SU-DHL-6 (cell line): Measurements from ENCODE around the gene CFAP74.

Experiments used
- H2AFZ ChIP-seq: fragments of 200-600 bp; sonication (generic); 2 replicates; pipeline ENCODE4 v1.6.1; 2014; ENCODE audit warnings: low read depth, mild to moderate bottlenecking, moderate library complexity, mixed read lengths, antibody characterized with exemption, low read length; ENCODE audit not compliant: severe bottlenecking
- H3F3A ChIP-seq: fragments of 200-600 bp; shearing (Covaris generic); 2 replicates; pipeline ENCODE4 v1.6.0; 2016; ENCODE audit warnings: antibody characterized with exemption, mild to moderate bottlenecking; ENCODE audit not compliant: insufficient read depth
- H3K27ac ChIP-seq: fragments of 200-600 bp; sonication (generic); 2 replicates; pipeline ENCODE4 v1.5.1; 2016; ENCODE audit warnings: low read depth, mild to moderate bottlenecking, low read length, moderate library complexity, mixed read lengths
- H3K27me3 ChIP-seq: fragments of 200-600 bp; sonication (generic), shearing (Covaris generic); 2 replicates; pipeline ENCODE4 v1.6.0; 2014; ENCODE audit warnings: mild to moderate bottlenecking, low read length
- H3K36me3 ChIP-seq: fragments of 200-600 bp; sonication (generic); 2 replicates; pipeline ENCODE4 v1.6.1; 2014; ENCODE audit warnings: mild to moderate bottlenecking, low read length, mixed read lengths
- H3K4me2 ChIP-seq: fragments of 300-600, 200-600 bp; shearing (Covaris generic), sonication (generic); 2 replicates; pipeline ENCODE4 v1.6.0; 2014; ENCODE audit warnings: low read length, low read depth, mild to moderate bottlenecking; ENCODE audit not compliant: poor library complexity, severe bottlenecking
- H3K4me3 ChIP-seq: fragments of 200-600 bp; sonication (generic); 2 replicates; pipeline ENCODE4 v1.5.1; 2014; ENCODE audit warnings: antibody characterized with exemption, low read length, mild to moderate bottlenecking, mixed read lengths; ENCODE audit not compliant: insufficient read depth, poor library complexity, severe bottlenecking
- H3K79me2 ChIP-seq: fragments of 200-600 bp; sonication (generic); 2 replicates; pipeline ENCODE4 v1.6.1; 2014; ENCODE audit warnings: mild to moderate bottlenecking, low read length, moderate library complexity; ENCODE audit not compliant: insufficient read depth
- H3K9ac ChIP-seq: fragments of 200-600 bp; sonication (generic); 2 replicates; pipeline ENCODE4 v1.7.0; 2014; ENCODE audit warnings: mild to moderate bottlenecking, low read length
- H3K9me2 ChIP-seq: fragments of 200-600 bp; sonication (generic); replicated peaks from 2 replicates; pipeline ENCODE4 v1.6.1; 2014; ENCODE audit warnings: low read length; ENCODE audit not compliant: insufficient read depth
- H3K9me3 ChIP-seq: fragments of 200-600 bp; sonication (generic); 2 replicates; pipeline ENCODE4 v1.6.1; 2014; ENCODE audit warnings: low read length, mixed read lengths; ENCODE audit not compliant: insufficient read depth
- H4K20me1 ChIP-seq: fragments of 200-600 bp; sonication (generic); 2 replicates; pipeline ENCODE4 v1.6.1; 2014; ENCODE audit warnings: low read depth, mild to moderate bottlenecking, antibody characterized with exemption, low read length, moderate library complexity, mixed read lengths
- EZH2phosphoT487 ChIP-seq: fragments of 200-600 bp; sonication (generic), shearing (Covaris generic); conservative IDR thresholded peaks from 2 replicates; pipeline ENCODE4 v1.6.1; 2018; ENCODE audit warnings: mild to moderate bottlenecking, antibody characterized with exemption, low read length, moderate library complexity, mixed read lengths
- TF ChIP-seq, protein P1 (sequence below): fragments of 200-600 bp; sonication (generic); IDR thresholded peaks from one replicate; pipeline ENCODE4 v1.5.1; 2017; ENCODE audit warnings: antibody characterized with exemption, mild to moderate bottlenecking, low read length, moderate library complexity; ENCODE audit not compliant: insufficient read depth, poor library complexity, severe bottlenecking

CFAP74 gene

GRCh38 chr1:1959459-1959839, 44.1 kb downstream of the CFAP74 start:
- Histone ChIP-seq H3K9me3 (peaks cover 6% of the 10 kb centered on the region; the same call in 1 of the 2 replicates), H4K20me1 (no peaks in the 10 kb centered on the region), H3K27me3 (no peaks in the 10 kb centered on the region), H3F3A (no peaks in the 10 kb centered on the region), H3K36me3 (no peaks in the 10 kb centered on the region), H3K9ac (no peak overlapping the region), H3K27ac (no peak overlapping the region), H3K79me2 (no peaks in the 10 kb centered on the region), H2AFZ (no peak overlapping the region), H3K4me3 (no peak overlapping the region), H3K9me2 (no peaks in the 10 kb centered on the region), H3K4me2 (no peak overlapping the region)
- TF ChIP-seq EZH2phosphoT487 = no peak
- TF ChIP-seq, protein P1, sequence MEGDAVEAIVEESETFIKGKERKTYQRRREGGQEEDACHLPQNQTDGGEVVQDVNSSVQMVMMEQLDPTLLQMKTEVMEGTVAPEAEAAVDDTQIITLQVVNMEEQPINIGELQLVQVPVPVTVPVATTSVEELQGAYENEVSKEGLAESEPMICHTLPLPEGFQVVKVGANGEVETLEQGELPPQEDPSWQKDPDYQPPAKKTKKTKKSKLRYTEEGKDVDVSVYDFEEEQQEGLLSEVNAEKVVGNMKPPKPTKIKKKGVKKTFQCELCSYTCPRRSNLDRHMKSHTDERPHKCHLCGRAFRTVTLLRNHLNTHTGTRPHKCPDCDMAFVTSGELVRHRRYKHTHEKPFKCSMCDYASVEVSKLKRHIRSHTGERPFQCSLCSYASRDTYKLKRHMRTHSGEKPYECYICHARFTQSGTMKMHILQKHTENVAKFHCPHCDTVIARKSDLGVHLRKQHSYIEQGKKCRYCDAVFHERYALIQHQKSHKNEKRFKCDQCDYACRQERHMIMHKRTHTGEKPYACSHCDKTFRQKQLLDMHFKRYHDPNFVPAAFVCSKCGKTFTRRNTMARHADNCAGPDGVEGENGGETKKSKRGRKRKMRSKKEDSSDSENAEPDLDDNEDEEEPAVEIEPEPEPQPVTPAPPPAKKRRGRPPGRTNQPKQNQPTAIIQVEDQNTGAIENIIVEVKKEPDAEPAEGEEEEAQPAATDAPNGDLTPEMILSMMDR = no peak

- no peak for TF ChIP-seq EZH2phosphoT487
- TF ChIP-seq, protein P1 = no peak
- Histone ChIP-seq H3K4me3 (no peak overlapping the region), H4K20me1 (no peaks in the 10 kb centered on the region), H3F3A (no peaks in the 10 kb centered on the region), H3K9me3 (peaks cover 6% of the 10 kb centered on the region; the same call in 1 of the 2 replicates), H3K27me3 (no peaks in the 10 kb centered on the region), H3K79me2 (no peaks in the 10 kb centered on the region), H3K27ac (no peak overlapping the region), H2AFZ (no peak overlapping the region), H3K36me3 (no peaks in the 10 kb centered on the region), H3K9ac (no peak overlapping the region), H3K9me2 (no peaks in the 10 kb centered on the region), H3K4me2 (no peak overlapping the region)
Observed at GRCh38 chr1:1958071-1958541, 45.5 kb downstream of the CFAP74 start.

- Histone ChIP-seq H3K36me3 (no peaks in the 10 kb centered on the region), H3K4me2 (no peak overlapping the region), H3K9me3 (peaks cover 6% of the 10 kb centered on the region; the same call in 1 of the 2 replicates), H2AFZ (no peak overlapping the region), H3K9ac (no peak overlapping the region), H4K20me1 (no peaks in the 10 kb centered on the region), H3K4me3 (no peak overlapping the region), H3K79me2 (no peaks in the 10 kb centered on the region), H3K27me3 (no peaks in the 10 kb centered on the region), H3K9me2 (no peaks in the 10 kb centered on the region), H3F3A (no peaks in the 10 kb centered on the region), H3K27ac (no peak overlapping the region)
- no peak for TF ChIP-seq EZH2phosphoT487
- TF ChIP-seq, protein P1 = no peak
Observed at GRCh38 chr1:1957533-1957961, 46.0 kb downstream of the CFAP74 start.
